Psoas muscle (tissue), 8 donors: ENCODE results near the gene MEIOB. TPM values are rescaled to one million over a fixed set of nuclear protein-coding genes. Genes with fewer than 3 reads are reported as not detected.
A peak's percentile ranks its signal among the peaks of the same experiment; 100 is the strongest.

Source experiments
- ATAC-seq, 4 donors: fragments of 200-7000 bp; cut with Tn5 transposase; one replicate each; pipeline ENCODE4 v1.9.1; 2020; ENCODE audit warnings: moderate library complexity in 3 of 4, mild to moderate bottlenecking in 2 of 4
- DNase-seq, 2 donors: peaks; one replicate each; pipeline ENCODE4 v3.0.0-alpha.2; 2020
- H3K27ac ChIP-seq: fragments of 200-600 bp; one replicate; pipeline ENCODE4 v1.8.0; 2022
- H3K27me3 ChIP-seq, 3 donors: fragments of 200-600 bp in 1 of 3; one replicate each; pipeline versions ENCODE4 v1.6.1 to v1.8.0; 2013 to 2022; ENCODE audit warnings: low read length in 2 of 3, mild to moderate bottlenecking in 2 of 3, moderate library complexity in 1 of 3; ENCODE audit not compliant: insufficient read depth in 3 of 3
- H3K36me3 ChIP-seq, 2 donors: fragments of 200-600 bp in 1 of 2; one replicate each; pipeline versions ENCODE4 v1.6.1 to v1.8.0; 2013 to 2022; ENCODE audit warnings: low read depth in 1 of 2, mild to moderate bottlenecking in 1 of 2, moderate library complexity in 1 of 2; ENCODE audit not compliant: insufficient read depth in 1 of 2
- H3K4me1 ChIP-seq: fragments of 200-600 bp; one replicate; pipeline ENCODE4 v1.8.0; 2022
- H3K4me3 ChIP-seq: fragments of 200-600 bp; one replicate; pipeline ENCODE4 v1.8.0; 2022; ENCODE audit warnings: mild to moderate bottlenecking
- H3K9me3 ChIP-seq: fragments of 200-600 bp; one replicate; pipeline ENCODE4 v1.8.0; 2022
- CTCF ChIP-seq: fragments of 200-600 bp; IDR thresholded peaks from one replicate; pipeline ENCODE4 v1.8.0; 2022; ENCODE audit warnings: antibody characterized with exemption
- WGBS, 3 donors: extraction: QIAGEN DNeasy Blood & Tissue Kit; methylation state at CpG; one replicate each; pipeline versions ENCODE4 v1.1.6 to v1.1.7; 2013; 5-methylcytosine and 5-hydroxymethylcytosine counted together
- intact Hi-C, 2 donors: fragments of 100-400 bp; cut with DNase I; formaldehyde crosslinking; loops; one replicate each; pipeline versions ENCODE4 v1.11.0 to v1.14.2; 2022
- polyA plus RNA-seq, 3 donors: library from polyadenylated mRNA; stranded (reverse); fragments of 200-250 nt; gene quantifications; one replicate each; pipeline ENCODE4 v1.2.3, GENCODE V29; 2013
- total RNA-seq, 4 donors: library from RNA; stranded (reverse); fragmentation: NEBNext Ultra II Directional in 2 of 4; extraction: Animal tissue kit (Norgen Biotek cat#: 25700) in 2 of 4; gene quantifications; one replicate each; pipeline versions ENCODE4 v1.2.1 to v1.2.4, GENCODE V29; 2021 to 2023
- donor health status: healthy with polysubstance abuse.
- donor health status: DM: no; HTN: no; CAD: no; lungs with moderate emphysema.
- donor health status: Bipolar disorder and iron deficiency.
- donor health status: healthy.
- donor health status: DM: yes; HTN: yes; CAD: no.
- donor health status: DM: no; HTN: no; CAD: no.
- donor health status: DM: no; HTN: no; CAD: no.
- donor health status: DM: yes; HTN: yes; CAD: no.

MEIOB gene
- total and polyA plus RNA-seq, 7 donors: not detected

- intact Hi-C loops: no loop called here
- peak in 2 of 4 donors; percentile 10 to 18 for ATAC-seq
These were observed 78.3 kb downstream of the MEIOB start, which contains the start of gene IGFALS for GRCh38 chr16:1793578-1794220. TSS of gene IGFALS (minus strand) at chr16:1793705. CDS start at chr16:1793652, 53 bp downstream.

GRCh38 chr16:1792836-1793577 lies 79.0 kb downstream of the MEIOB start:
- Histone ChIP-seq H3K4me3 (no peak overlapping the region), H3K27ac (no peak overlapping the region), H3K27me3 (no peaks in the 10 kb centered on the region), H3K4me1 (no peaks in the 10 kb centered on the region), H3K36me3 (peaks cover 0 to 35% of the 10 kb centered on the region in 2 donors), H3K9me3 (no peaks in the 10 kb centered on the region)
- TF ChIP-seq CTCF: no peak
- peak in 1 of 2 donors; percentile 16 for DNase-seq
- WGBS, 3 donors: 76 to 89% (median 83%) methylated on average over 23 to 33 of the region's 33 CpGs
- intact Hi-C loops: no loop called here
- ATAC-seq: no peak

More at GRCh38 chr16:1793578-1794220, 78.3 kb downstream of the MEIOB start, which contains the start of gene IGFALS:
- no peak for TF ChIP-seq CTCF
- no peaks in the 10 kb centered on the region for H3K27me3 ChIP-seq
- no peaks in the 10 kb centered on the region for H3K4me1 ChIP-seq
- H3K4me3 ChIP-seq: no peak within 1 kb of the TSS
- no peaks in the 10 kb centered on the region for H3K9me3 ChIP-seq
- H3K27ac ChIP-seq: no peak within 1 kb of the TSS
- WGBS, 3 donors: 46 to 53% (median 50%) methylated on average over 25 to 28 of the region's 28 CpGs
- H3K36me3 ChIP-seq: peaks cover 0 to 28% of the 10 kb centered on the region in 2 donors
- DNase-seq: peak in 1 of 2 donors; percentile 9

GRCh38 chr16:1791943-1792812 lies 79.8 kb downstream of the MEIOB start:
- DNase-seq (no peak), ATAC-seq (no peak)

More at GRCh38 chr16:1791943-1792812, 79.8 kb downstream of the MEIOB start:
- no peak for TF ChIP-seq CTCF
- H3K4me1 ChIP-seq: no peaks in the 10 kb centered on the region
- H3K27me3 ChIP-seq: no peaks in the 10 kb centered on the region
- 83 to 88% (median 85%) methylated on average over 53 to 59 of the region's 59 CpGs for WGBS, 3 donors
- H3K27ac ChIP-seq: no peak overlapping the region
- intact Hi-C loops: no loop called here
- no peak overlapping the region for H3K4me3 ChIP-seq
- H3K36me3 ChIP-seq: peaks cover 0 to 43% of the 10 kb centered on the region in 2 donors
- no peaks in the 10 kb centered on the region for H3K9me3 ChIP-seq
